CD4-positive, alpha-beta T cell treated with Interleukin-4 for 1 hour (primary cell): ENCODE data around the gene L1CAM.

Experiments
- DNase-seq, 2 donors: peaks; one replicate each; pipeline ENCODE4 v3.0.0-alpha.2; 2020 to 2022

Gene L1CAM

GRCh38 chrX:153875391-153876111 is 10.4 kb downstream of the L1CAM start:
- peak; percentile 57 to 63 for DNase-seq

GRCh38 chrX:153874366-153875125 is 11.4 kb downstream of the L1CAM start:
- DNase-seq: no peak

- DNase-seq: no peak
Measured at GRCh38 chrX:153874085-153874365, 11.9 kb downstream of the L1CAM start.

- DNase-seq: no peak
Measured at GRCh38 chrX:153873282-153874084, 12.5 kb downstream of the L1CAM start.

GRCh38 chrX:153871946-153872878 is 13.8 kb downstream of the L1CAM start:
- DNase-seq: no peak

- no peak for DNase-seq
Measured at GRCh38 chrX:153871451-153871850, 14.5 kb downstream of the L1CAM start.

- DNase-seq: no peak
Measured at GRCh38 chrX:153870791-153871360, 15.1 kb downstream of the L1CAM start.

GRCh38 chrX:153870288-153870690 is 15.7 kb downstream of the L1CAM start:
- DNase-seq: no peak

- DNase-seq: no peak
Measured at GRCh38 chrX:153869473-153870287, 16.3 kb downstream of the L1CAM start.

- DNase-seq: no peak
Measured at GRCh38 chrX:153868576-153869472, 17.1 kb downstream of the L1CAM start.

- DNase-seq: no peak
Measured at GRCh38 chrX:153867671-153868070, 18.3 kb downstream of the L1CAM start.

GRCh38 chrX:153867139-153867538 is 18.8 kb downstream of the L1CAM start:
- DNase-seq: no peak

- no peak for DNase-seq
Measured at GRCh38 chrX:153866302-153867019, 19.5 kb downstream of the L1CAM start.

- no peak for DNase-seq
Measured at GRCh38 chrX:153865685-153866084, 20.3 kb downstream of the L1CAM start.

- no peak for DNase-seq
Measured at GRCh38 chrX:153865321-153865580, 20.7 kb downstream of the L1CAM start.

- DNase-seq: no peak
Measured at GRCh38 chrX:153864561-153865320, 21.2 kb downstream of the L1CAM start.

GRCh38 chrX:153864101-153864500 is 21.9 kb downstream of the L1CAM start:
- no peak for DNase-seq

GRCh38 chrX:153863251-153863991 is 22.6 kb downstream of the L1CAM start:
- no peak for DNase-seq
